Breast epithelium (tissue), 4 donors: Measurements from ENCODE around the gene MTARC1. TPM values are rescaled to one million over a fixed set of nuclear protein-coding genes. Genes with fewer than 3 reads are reported as not detected.
A peak's percentile ranks its signal among the peaks of the same experiment; 100 is the strongest.

Source experiments
- DNase-seq, 2 donors: peaks; one replicate each; pipeline ENCODE4 v3.0.0-alpha.2; 2019; ENCODE audit warnings: low spot score in 2 of 2
- H3K27ac ChIP-seq, 2 donors: fragments of 200-600 bp; sonication (generic) in 1 of 2; one replicate each; pipeline ENCODE4 v1.5.1; 2016 to 2019; ENCODE audit warnings: mild to moderate bottlenecking in 1 of 2
- H3K27me3 ChIP-seq, 2 donors: fragments of 200-600 bp; sonication (generic) in 1 of 2; one replicate each; pipeline versions ENCODE4 v1.5.1 to v1.6.0; 2017 to 2019; ENCODE audit warnings: control low read depth in 1 of 2, mild to moderate bottlenecking in 1 of 2
- H3K36me3 ChIP-seq: fragments of 200-600 bp; one replicate; pipeline ENCODE4 v1.5.1; 2019
- H3K4me1 ChIP-seq, 2 donors: fragments of 200-600 bp; sonication (generic); one replicate each; pipeline ENCODE4 v1.5.1; 2016 to 2019; ENCODE audit warnings: control low read depth in 1 of 2
- H3K4me3 ChIP-seq, 3 donors: fragments of 200-600 bp; sonication (generic); 1 replicate in 2 of 3; 2 replicates in 1 of 3; pipeline ENCODE4 v1.5.1; 2016 to 2019; ENCODE audit warnings: mild to moderate bottlenecking in 3 of 3, moderate library complexity in 2 of 3
- H3K9me3 ChIP-seq, 2 donors: fragments of 200-600 bp; sonication (generic) in 1 of 2; one replicate each; pipeline ENCODE4 v1.5.1; 2016 to 2019; ENCODE audit warnings: control low read depth in 1 of 2
- POLR2A ChIP-seq: fragments of 450-650 bp; IDR thresholded peaks from one replicate; pipeline ENCODE4 v1.6.1; 2016; ENCODE audit warnings: antibody characterized with exemption, mild to moderate bottlenecking, moderate library complexity
- POLR2AphosphoS5 ChIP-seq, 3 donors: sonication (generic); formaldehyde crosslinking; IDR thresholded peaks; one replicate each; pipeline ENCODE4 v1.6.1; 2017; ENCODE audit warnings: antibody characterized with exemption in 3 of 3
- intact Hi-C: fragments of 100-400 bp; cut with DNase I; formaldehyde crosslinking; loops from one replicate; pipeline ENCODE4 v1.15.1; 2023; ENCODE audit warnings: low total_unique reads
- total RNA-seq, 3 donors: library from RNA; depleted of rRNA; stranded (reverse); fragments of >200 nt; gene quantifications; one replicate each; pipeline ENCODE4 v1.1.0, GENCODE V29; 2016
- TF ChIP-seq, protein P1 (sequence below), 3 donors: fragments of 450-650 bp; IDR thresholded peaks; one replicate each; pipeline ENCODE4 v1.5.1; 2016 to 2017; ENCODE audit warnings: antibody characterized with exemption in 3 of 3, mild to moderate bottlenecking in 3 of 3, moderate library complexity in 3 of 3

The MTARC1 gene
- total RNA-seq, 3 donors from 2014 or later: 32.1 to 133 (median 47.9) TPM

- Histone ChIP-seq H3K9me3 (no peaks in the 10 kb centered on the region), H3K36me3 (no peaks in the 10 kb centered on the region), H3K27me3 (no peaks in the 10 kb centered on the region), H3K4me3 (no peak overlapping the region), H3K27ac (no peak overlapping the region), H3K4me1 (no peaks in the 10 kb centered on the region)
- intact Hi-C loops: no loop called here
- DNase-seq: no peak
- TF ChIP-seq POLR2AphosphoS5 (IDR thresholded peaks at IDR 0.05) (no peak), POLR2A (no peak)
- TF ChIP-seq, protein P1, sequence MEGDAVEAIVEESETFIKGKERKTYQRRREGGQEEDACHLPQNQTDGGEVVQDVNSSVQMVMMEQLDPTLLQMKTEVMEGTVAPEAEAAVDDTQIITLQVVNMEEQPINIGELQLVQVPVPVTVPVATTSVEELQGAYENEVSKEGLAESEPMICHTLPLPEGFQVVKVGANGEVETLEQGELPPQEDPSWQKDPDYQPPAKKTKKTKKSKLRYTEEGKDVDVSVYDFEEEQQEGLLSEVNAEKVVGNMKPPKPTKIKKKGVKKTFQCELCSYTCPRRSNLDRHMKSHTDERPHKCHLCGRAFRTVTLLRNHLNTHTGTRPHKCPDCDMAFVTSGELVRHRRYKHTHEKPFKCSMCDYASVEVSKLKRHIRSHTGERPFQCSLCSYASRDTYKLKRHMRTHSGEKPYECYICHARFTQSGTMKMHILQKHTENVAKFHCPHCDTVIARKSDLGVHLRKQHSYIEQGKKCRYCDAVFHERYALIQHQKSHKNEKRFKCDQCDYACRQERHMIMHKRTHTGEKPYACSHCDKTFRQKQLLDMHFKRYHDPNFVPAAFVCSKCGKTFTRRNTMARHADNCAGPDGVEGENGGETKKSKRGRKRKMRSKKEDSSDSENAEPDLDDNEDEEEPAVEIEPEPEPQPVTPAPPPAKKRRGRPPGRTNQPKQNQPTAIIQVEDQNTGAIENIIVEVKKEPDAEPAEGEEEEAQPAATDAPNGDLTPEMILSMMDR (IDR thresholded peaks at IDR 0.05): no peak
Measured at GRCh38 chr1:220809704-220810103, 23.0 kb downstream of the MTARC1 start.

GRCh38 chr1:220810179-220810653 lies 23.5 kb downstream of the MTARC1 start:
- intact Hi-C loops: no loop called here
- TF ChIP-seq POLR2AphosphoS5 (IDR thresholded peaks at IDR 0.05) (no peak), POLR2A (no peak)
- TF ChIP-seq, protein P1 (IDR thresholded peaks at IDR 0.05): peak; percentile 59 to 96 (median 80)
- H3K27me3 ChIP-seq: no peaks in the 10 kb centered on the region
- H3K4me1 ChIP-seq: no peaks in the 10 kb centered on the region
- peak overlapping the region in 1 of 3 donors; percentile 50 for H3K4me3 ChIP-seq
- DNase-seq: peak; percentile 35 to 69
- no peaks in the 10 kb centered on the region for H3K9me3 ChIP-seq
- no peaks in the 10 kb centered on the region for H3K36me3 ChIP-seq
- no peak overlapping the region for H3K27ac ChIP-seq

DNA sequence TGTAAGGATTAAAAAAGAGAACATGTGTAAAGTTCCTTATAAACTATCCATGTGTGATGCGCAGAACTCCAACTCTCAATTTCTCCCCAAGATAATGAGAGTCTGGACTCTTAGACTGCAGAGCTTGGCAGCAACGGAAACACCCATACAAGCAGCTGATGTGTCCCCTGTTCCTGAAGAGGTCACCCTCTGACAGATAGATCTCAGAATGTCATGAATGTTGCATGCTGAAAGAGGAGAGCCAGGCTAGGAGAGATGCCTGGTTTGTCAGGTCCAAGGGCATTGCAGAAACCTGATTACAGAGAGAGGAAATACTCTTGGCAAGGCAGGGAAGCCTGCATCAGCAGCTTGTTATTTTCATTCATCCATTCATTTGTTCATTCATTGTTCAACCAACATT lies 24.2 kb downstream of the MTARC1 start:
- no peak overlapping the region for H3K27ac ChIP-seq
- intact Hi-C loops: no loop called here
- no peaks in the 10 kb centered on the region for H3K36me3 ChIP-seq
- no peaks in the 10 kb centered on the region for H3K9me3 ChIP-seq
- no peak for TF ChIP-seq POLR2A
- TF ChIP-seq, protein P1 (IDR thresholded peaks at IDR 0.05): no peak
- no peak for TF ChIP-seq POLR2AphosphoS5 (IDR thresholded peaks at IDR 0.05)
- H3K4me1 ChIP-seq: no peaks in the 10 kb centered on the region
- no peaks in the 10 kb centered on the region for H3K27me3 ChIP-seq
- no peak overlapping the region for H3K4me3 ChIP-seq
- DNase-seq: no peak

GRCh38 chr1:220811695-220812094 lies 25.0 kb downstream of the MTARC1 start:
- Histone ChIP-seq H3K27me3 (no peaks in the 10 kb centered on the region), H3K9me3 (no peaks in the 10 kb centered on the region), H3K4me3 (no peak overlapping the region), H3K36me3 (no peaks in the 10 kb centered on the region), H3K4me1 (no peaks in the 10 kb centered on the region), H3K27ac (no peak overlapping the region)
- intact Hi-C loops: no loop called here
- no peak for TF ChIP-seq POLR2A
- no peak for TF ChIP-seq POLR2AphosphoS5 (IDR thresholded peaks at IDR 0.05)
- TF ChIP-seq, protein P1 (IDR thresholded peaks at IDR 0.05): no peak
- DNase-seq: no peak

DNA sequence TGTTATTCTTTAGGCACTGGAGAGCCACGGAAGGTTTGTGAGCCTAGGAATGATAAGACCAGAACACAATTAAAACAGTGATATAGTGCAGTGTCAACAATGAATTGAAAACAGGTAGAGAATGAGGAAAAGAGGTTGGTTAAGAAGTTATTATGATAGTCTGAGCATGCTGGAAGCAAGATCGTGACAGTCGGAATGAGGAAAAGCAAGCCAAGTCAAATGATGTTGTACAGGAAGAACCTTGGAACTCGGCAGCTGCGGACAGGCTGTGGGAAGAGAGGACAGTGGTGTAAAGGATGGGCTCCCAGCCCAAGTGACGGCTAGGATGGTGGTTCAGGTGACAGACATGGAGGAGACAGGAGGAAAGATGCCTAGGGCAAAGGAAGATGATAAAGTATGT lies 25.6 kb downstream of the MTARC1 start:
- no peaks in the 10 kb centered on the region for H3K9me3 ChIP-seq
- intact Hi-C loops: no loop called here
- H3K27me3 ChIP-seq: no peaks in the 10 kb centered on the region
- H3K36me3 ChIP-seq: no peaks in the 10 kb centered on the region
- H3K4me1 ChIP-seq: no peaks in the 10 kb centered on the region
- H3K27ac ChIP-seq: no peak overlapping the region
- H3K4me3 ChIP-seq: no peak overlapping the region
- DNase-seq: no peak
- TF ChIP-seq POLR2AphosphoS5 (IDR thresholded peaks at IDR 0.05): no peak
- TF ChIP-seq, protein P1 (IDR thresholded peaks at IDR 0.05): no peak
- no peak for TF ChIP-seq POLR2A
